Measurements from ENCODE around the gene PDE4B. TPM values are rescaled to one million over a fixed set of nuclear protein-coding genes. Genes with fewer than 3 reads are reported as not detected.

The PDE4B gene
- total RNA-seq, 2 donors from 2014 or later = 1.6 to 12.2 TPM

GRCh38 chr1:65971547-65971946 is 178.9 kb downstream of the PDE4B start:
- intact Hi-C loops (cut with DNase I) = no loop called here
- 44 to 63% methylated on average over 2 of the region's 2 CpGs for WGBS, 2 donors
- ATAC-seq = no peak

GRCh38 chr1:65975708-65976107 is 183.0 kb downstream of the PDE4B start:
- ATAC-seq (no peak), DNase-seq (no peak)
- peaks cover 0 to 12% (median 0%) of the 10 kb centered on the region in 3 donors for H3K9me3 ChIP-seq
- WGBS, 2 donors = 80 to 88% methylated on average over 1 of the region's 1 CpG
- H3K27ac ChIP-seq = no peak overlapping the region
- no peak overlapping the region for H3K4me3 ChIP-seq
- TF ChIP-seq CTCF (IDR thresholded peaks at IDR 0.05) = no peak
- no peak for TF ChIP-seq POLR2A (IDR thresholded peaks at IDR 0.05)
- intact Hi-C loops (cut with DNase I) = no loop called here
- H3K27me3 ChIP-seq = no peaks in the 10 kb centered on the region
- no peaks in the 10 kb centered on the region for H3K36me3 ChIP-seq (replicated peaks in 1 of 2; ENCODE audit: insufficient read depth in 1 of 2, low read depth in 2 of 2)
- H3K4me1 ChIP-seq = peaks cover 5% of the 10 kb centered on the region

More at GRCh38 chr1:65971547-65971946, 178.9 kb downstream of the PDE4B start:
- H3K27me3 ChIP-seq = no peaks in the 10 kb centered on the region
- H3K27ac ChIP-seq = no peak overlapping the region
- no peaks in the 10 kb centered on the region for H3K4me1 ChIP-seq
- TF ChIP-seq CTCF (IDR thresholded peaks at IDR 0.05) (no peak), POLR2A (IDR thresholded peaks at IDR 0.05) (no peak)
- H3K9me3 ChIP-seq = peaks cover 0 to 12% (median 0%) of the 10 kb centered on the region in 3 donors
- no peaks in the 10 kb centered on the region for H3K36me3 ChIP-seq (replicated peaks in 1 of 2; ENCODE audit: insufficient read depth in 1 of 2, low read depth in 2 of 2)
- no peak for DNase-seq
- no peak overlapping the region for H3K4me3 ChIP-seq

GRCh38 chr1:65979136-65980044 is 186.7 kb downstream of the PDE4B start:
- ATAC-seq (peak; percentile 70), DNase-seq (peak; percentile 13 to 39 (median 32))
- WGBS, 2 donors = 26 to 35% methylated on average over 7 of the region's 7 CpGs
- H3K4me3 ChIP-seq = no peak overlapping the region
- no peaks in the 10 kb centered on the region for H3K27me3 ChIP-seq
- TF ChIP-seq CTCF (IDR thresholded peaks at IDR 0.05) (no peak), POLR2A (IDR thresholded peaks at IDR 0.05) (no peak)
- peak overlapping the region in 2 of 4 donors; percentile 14 to 48 for H3K27ac ChIP-seq
- H3K36me3 ChIP-seq (replicated peaks in 1 of 2; ENCODE audit: insufficient read depth in 1 of 2, low read depth in 2 of 2) = no peaks in the 10 kb centered on the region
- peaks cover 12% of the 10 kb centered on the region for H3K4me1 ChIP-seq
- intact Hi-C loops (cut with DNase I) = no loop called here
- H3K9me3 ChIP-seq = peaks cover 0 to 12% (median 0%) of the 10 kb centered on the region in 3 donors

DNA sequence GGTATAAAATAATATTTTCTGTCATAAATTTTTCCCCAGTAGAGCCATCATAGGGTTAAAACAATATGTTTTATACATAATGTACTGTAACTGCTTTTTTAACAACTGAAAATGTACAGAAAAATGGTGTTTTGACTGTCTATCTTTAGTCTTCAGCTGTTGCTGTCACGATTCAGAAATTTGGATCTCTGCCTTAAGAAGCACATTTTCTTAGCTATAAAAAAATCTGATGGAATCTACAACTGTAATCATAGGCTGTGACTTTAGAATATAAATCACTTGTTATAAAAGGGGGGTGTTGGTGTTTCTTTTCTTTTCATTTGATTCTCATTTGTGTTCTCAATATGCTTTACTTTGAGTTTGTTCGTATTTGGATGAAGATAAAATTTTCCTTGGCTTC is 187.5 kb downstream of the PDE4B start:
- DNase-seq (no peak), ATAC-seq (no peak)
- TF ChIP-seq CTCF (IDR thresholded peaks at IDR 0.05) (no peak), POLR2A (IDR thresholded peaks at IDR 0.05) (no peak)
- peaks cover 0 to 10% (median 0%) of the 10 kb centered on the region in 3 donors for H3K9me3 ChIP-seq
- H3K27me3 ChIP-seq = no peaks in the 10 kb centered on the region
- no peak overlapping the region for H3K4me3 ChIP-seq
- no peak overlapping the region for H3K27ac ChIP-seq
- WGBS, 2 donors = 61 to 64% methylated on average over 2 of the region's 2 CpGs
- H3K4me1 ChIP-seq = peaks cover 12% of the 10 kb centered on the region
- no peaks in the 10 kb centered on the region for H3K36me3 ChIP-seq (replicated peaks in 1 of 2; ENCODE audit: insufficient read depth in 1 of 2, low read depth in 2 of 2)
- intact Hi-C loops (cut with DNase I) = no loop called here

All from body of pancreas (tissue), 4 donors.